Stimulated activated CD4-positive, alpha-beta T cell treated with anti-CD3 and anti-CD28 coated beads, Interleukin-4, amount 100 ng/mL, for 4 hours (primary cell): ENCODE results near the gene SLAMF1.

Experiments used
- DNase-seq, 2 experiments: peaks; one replicate each; pipeline ENCODE4 v3.0.0-alpha.2; 2020

SLAMF1 gene

GRCh38 chr1:160558660-160559380, 88.0 kb downstream of the SLAMF1 start:
- DNase-seq = no peak
